ENCODE data around the gene ZYG11B.
"Not testable (repeated sequence)": the region's sequence is repeated elsewhere in the genome, so short reads cannot be mapped to it uniquely, and the experiment has no call there.

ZYG11B gene

GRCh38 chr1:52707927-52708655, 18.2 kb upstream of the ZYG11B start:
- no peak for FAIRE-seq

GRCh38 chr1:52709016-52709415, 17.2 kb upstream of the ZYG11B start:
- FAIRE-seq, result no peak

GRCh38 chr1:52713590-52713989, 12.7 kb upstream of the ZYG11B start:
- no peak for FAIRE-seq

GRCh38 chr1:52715296-52715695, 11.0 kb upstream of the ZYG11B start:
- not testable (repeated sequence) for FAIRE-seq

- FAIRE-seq, result no peak
Observed at GRCh38 chr1:52723260-52723659, 3.0 kb upstream of the ZYG11B start.

- no peak for FAIRE-seq
Observed at GRCh38 chr1:52725903-52726264, 369 bp upstream of the ZYG11B start.

GRCh38 chr1:52727114-52727586, 897 bp downstream of the ZYG11B start:
- no peak for FAIRE-seq

- no peak for FAIRE-seq
Observed at GRCh38 chr1:52727956-52728656, 1.9 kb downstream of the ZYG11B start.

- FAIRE-seq, result no peak
Observed at GRCh38 chr1:52733368-52733767, 7.1 kb downstream of the ZYG11B start.

GRCh38 chr1:52735371-52735770, 9.1 kb downstream of the ZYG11B start:
- not testable (repeated sequence) for FAIRE-seq

- FAIRE-seq, result no peak
Observed at GRCh38 chr1:52738148-52738547, 11.9 kb downstream of the ZYG11B start.

- FAIRE-seq, result no peak
Observed at GRCh38 chr1:52738893-52739292, 12.6 kb downstream of the ZYG11B start.

- FAIRE-seq, result peak; percentile 65
Observed at GRCh38 chr1:52739699-52740467, 13.6 kb downstream of the ZYG11B start.

GRCh38 chr1:52741259-52741658, 15.0 kb downstream of the ZYG11B start:
- FAIRE-seq, result no peak

- no peak for FAIRE-seq
Observed at GRCh38 chr1:52746189-52746588, 19.9 kb downstream of the ZYG11B start.

GRCh38 chr1:52747450-52747849, 21.2 kb downstream of the ZYG11B start:
- no peak for FAIRE-seq

- FAIRE-seq, result peak; percentile 93
Observed at GRCh38 chr1:52748119-52748518, 21.9 kb downstream of the ZYG11B start.

- FAIRE-seq, result not testable (repeated sequence)
Observed at GRCh38 chr1:52749496-52749895, 23.2 kb downstream of the ZYG11B start.

- FAIRE-seq, result not testable (repeated sequence)
Observed at GRCh38 chr1:52750139-52750538, 23.9 kb downstream of the ZYG11B start.

GRCh38 chr1:52751589-52752483, 25.6 kb downstream of the ZYG11B start:
- FAIRE-seq, result no peak

GRCh38 chr1:52752484-52752826, 26.2 kb downstream of the ZYG11B start:
- no peak for FAIRE-seq

GRCh38 chr1:52753169-52753568, 26.9 kb downstream of the ZYG11B start:
- FAIRE-seq, result no peak

- FAIRE-seq, result no peak
Observed at GRCh38 chr1:52756020-52756419, 29.8 kb downstream of the ZYG11B start.

All from islet of Langerhans (tissue), 1 donor.